IgD-negative memory B cell (primary cell): ENCODE data around the gene SHROOM3. TPM values are rescaled to one million over a fixed set of nuclear protein-coding genes. Genes with fewer than 3 reads are reported as not detected.

ENCODE experiments used
- H3K27ac Mint-ChIP-seq, 3 donors: one replicate each; pipeline ENCODE4 v1.8.0; 2020 to 2022; ENCODE audit warnings: mild to moderate bottlenecking in 3 of 3, mixed read lengths in 3 of 3, moderate library complexity in 1 of 3
- H3K27me3 Mint-ChIP-seq: one replicate; pipeline ENCODE4 v1.8.0; 2021; ENCODE audit warnings: mixed read lengths
- H3K36me3 Mint-ChIP-seq: one replicate; pipeline ENCODE4 v1.8.0; 2020; ENCODE audit warnings: mild to moderate bottlenecking, mixed read lengths
- H3K4me1 Mint-ChIP-seq, 3 donors: one replicate each; pipeline ENCODE4 v1.8.0; 2020 to 2022; ENCODE audit warnings: mixed read lengths in 3 of 3, mild to moderate bottlenecking in 1 of 3
- H3K4me3 Mint-ChIP-seq, 4 donors: one replicate each; pipeline ENCODE4 v1.8.0; 2020 to 2022; ENCODE audit warnings: mild to moderate bottlenecking in 4 of 4, mixed read lengths in 4 of 4, moderate library complexity in 3 of 4
- H3K9me3 Mint-ChIP-seq, 3 donors: one replicate each; pipeline ENCODE4 v1.8.0; 2020 to 2021; ENCODE audit warnings: mixed read lengths in 3 of 3, mild to moderate bottlenecking in 1 of 3
- polyA plus RNA-seq: library from polyadenylated mRNA; unstranded; fragments of 300-500 nt; fragmentation: Illumina TruSeq; gene quantifications from one replicate; pipeline ENCODE4 v1.2.3, GENCODE V29; 2021

The SHROOM3 gene
- polyA plus RNA-seq, 1 donor from 2014 or later, result not detected

DNA sequence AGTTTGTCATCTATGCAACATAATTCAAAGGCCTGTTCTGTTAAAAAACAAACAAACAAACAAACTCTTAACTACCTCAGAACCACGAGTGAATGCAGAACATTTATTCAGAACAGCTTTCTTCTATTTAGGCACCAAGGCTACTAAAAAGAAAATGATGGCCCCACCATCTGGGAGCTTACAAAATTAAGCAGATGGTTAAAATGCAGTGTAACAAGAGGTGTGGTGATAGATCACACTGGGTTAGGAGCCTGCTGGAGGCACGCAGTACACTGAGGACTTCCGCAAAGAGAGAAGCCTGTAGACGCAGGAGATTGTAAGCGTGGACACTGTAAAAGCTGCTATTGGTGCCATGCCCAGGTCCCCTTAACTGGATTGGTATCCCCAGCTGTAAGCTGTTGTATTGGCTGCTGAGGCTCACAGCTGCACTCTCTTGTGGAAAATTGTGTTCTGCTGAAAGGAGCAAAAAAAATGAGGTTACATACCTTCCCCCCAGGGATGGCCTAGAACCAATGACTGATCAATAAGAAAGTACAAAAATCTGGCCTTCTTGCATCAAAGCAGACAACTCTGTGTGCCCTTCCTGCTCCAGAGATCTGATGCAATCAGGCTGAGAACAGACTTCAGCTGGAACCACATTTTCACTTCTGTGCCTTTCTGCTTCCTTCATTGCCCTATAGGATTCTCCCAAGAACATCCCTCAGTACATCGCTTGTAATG lies 60.0 kb downstream of the SHROOM3 start:
- Mint-ChIP-seq H3K4me3 (no peak overlapping the region), H3K27ac (no peak overlapping the region), H3K4me1 (peaks cover 14 to 19% (median 15%) of the 10 kb centered on the region in 3 donors), H3K27me3 (peaks cover 2% of the 10 kb centered on the region), H3K9me3 (peaks cover 0 to 3% (median 2%) of the 10 kb centered on the region in 3 donors), H3K36me3 (no peaks in the 10 kb centered on the region)

DNA sequence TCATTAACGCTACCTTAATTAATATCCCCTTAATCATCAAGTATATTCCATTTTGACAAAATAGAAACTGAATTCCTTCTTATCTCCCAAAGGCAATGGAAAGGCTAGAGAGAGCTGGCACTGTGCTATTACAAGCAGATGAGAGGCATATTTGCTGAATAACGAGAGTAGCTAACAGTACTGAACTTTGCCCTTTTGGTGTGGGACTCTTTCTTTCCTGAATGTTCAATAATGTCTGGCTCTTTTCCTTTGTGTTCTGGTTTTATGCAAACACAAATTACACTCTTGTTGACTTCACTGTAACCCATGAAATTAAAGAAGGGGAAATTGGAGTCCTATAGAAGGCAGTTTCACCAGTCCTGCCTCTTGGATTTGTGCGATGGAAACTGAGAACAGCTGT lies 63.5 kb downstream of the SHROOM3 start:
- Mint-ChIP-seq H3K27ac (no peak overlapping the region), H3K36me3 (no peaks in the 10 kb centered on the region), H3K9me3 (no peaks in the 10 kb centered on the region), H3K4me3 (no peak overlapping the region), H3K4me1 (peaks cover 14 to 19% (median 15%) of the 10 kb centered on the region in 3 donors), H3K27me3 (no peaks in the 10 kb centered on the region)

DNA sequence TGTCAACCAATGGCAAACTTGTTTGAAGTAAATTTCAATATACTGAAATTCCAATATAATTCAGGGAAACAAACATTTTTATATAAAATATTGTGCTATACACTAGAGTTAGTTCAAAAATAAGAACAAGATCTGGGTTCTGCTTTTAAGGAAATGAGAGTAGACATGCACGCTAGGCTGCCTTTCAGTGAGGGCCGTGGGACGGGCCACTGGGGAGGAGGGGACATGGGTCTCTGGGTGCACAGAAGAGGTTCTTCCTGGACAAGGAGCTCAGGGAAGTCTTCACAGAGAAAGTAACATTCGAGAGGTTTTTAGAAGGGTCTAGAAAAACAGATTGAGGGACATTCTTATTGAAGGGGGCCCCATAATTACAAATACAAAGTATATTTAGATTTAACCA lies 64.4 kb downstream of the SHROOM3 start:
- Mint-ChIP-seq H3K36me3 (no peaks in the 10 kb centered on the region), H3K4me1 (peaks cover 14 to 19% (median 15%) of the 10 kb centered on the region in 3 donors), H3K27ac (peak overlapping the region in 1 of 3 donors; percentile 47), H3K27me3 (peaks cover 1% of the 10 kb centered on the region), H3K4me3 (peak overlapping the region in 2 of 4 donors; percentile 78 to 87), H3K9me3 (no peaks in the 10 kb centered on the region)

DNA sequence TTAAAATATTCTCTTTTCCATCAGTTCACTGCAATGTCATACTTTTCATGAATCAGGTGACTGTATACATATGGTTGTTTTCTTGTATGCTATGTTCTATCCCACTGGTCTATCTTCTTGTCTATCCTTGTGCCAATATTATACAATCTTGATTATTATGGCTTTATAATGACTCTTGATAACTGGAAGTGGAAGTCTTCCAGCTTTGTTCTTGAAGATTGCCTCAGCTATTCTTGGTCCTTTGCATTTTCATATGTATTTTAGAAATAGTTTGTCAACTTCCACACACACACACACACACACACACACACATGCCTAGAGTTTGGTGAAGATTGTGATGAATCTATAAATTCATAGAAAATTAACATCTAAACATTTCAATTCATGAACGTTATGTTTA lies 67.9 kb downstream of the SHROOM3 start:
- Mint-ChIP-seq H3K27ac (no peak overlapping the region), H3K4me3 (no peak overlapping the region), H3K9me3 (no peaks in the 10 kb centered on the region), H3K4me1 (peaks cover 14 to 19% (median 15%) of the 10 kb centered on the region in 3 donors), H3K27me3 (peaks cover 1% of the 10 kb centered on the region), H3K36me3 (no peaks in the 10 kb centered on the region)

DNA sequence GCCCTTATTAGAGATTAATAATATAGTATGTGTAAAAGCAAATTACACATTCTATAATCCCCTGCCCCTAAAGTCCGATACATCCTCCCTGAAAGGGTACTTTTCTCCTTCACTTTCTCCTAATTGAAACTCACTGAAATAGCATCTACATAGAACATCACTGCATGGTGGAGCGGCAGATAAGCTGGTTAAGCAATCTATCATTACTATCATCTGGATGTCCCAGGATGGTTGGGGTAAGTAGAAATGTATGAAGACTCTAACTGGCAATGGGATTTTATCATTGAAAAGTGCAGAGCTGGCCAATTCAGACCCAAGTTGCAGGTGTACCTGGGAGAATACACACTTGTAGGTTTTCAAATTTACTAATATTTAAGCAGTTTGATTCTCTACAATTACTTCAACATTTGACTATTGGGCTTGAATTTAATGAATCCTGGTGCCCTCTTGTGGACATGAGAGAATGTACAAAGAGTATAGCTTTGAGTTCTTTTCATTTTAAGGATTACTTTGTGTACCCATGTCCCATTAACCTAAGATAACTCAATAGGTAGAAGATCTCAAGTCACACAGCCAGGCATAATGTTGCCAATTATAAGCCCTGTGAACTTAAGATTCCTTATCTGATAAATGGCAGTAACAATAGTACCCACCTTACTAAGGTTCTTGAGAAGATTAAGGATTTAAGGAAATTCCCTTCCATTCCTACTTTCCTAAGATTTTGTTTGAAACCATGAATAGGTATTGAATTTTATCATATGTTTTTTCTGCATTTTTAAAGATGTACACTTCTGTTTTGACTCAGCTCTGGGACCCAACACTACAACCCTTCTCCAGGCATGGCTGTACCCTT lies 69.8 kb downstream of the SHROOM3 start:
- Mint-ChIP-seq H3K9me3 (no peaks in the 10 kb centered on the region), H3K36me3 (no peaks in the 10 kb centered on the region), H3K4me3 (no peak overlapping the region), H3K27me3 (peaks cover 1% of the 10 kb centered on the region), H3K4me1 (peaks cover 0 to under 1% (median 0%) of the 10 kb centered on the region in 3 donors), H3K27ac (no peak overlapping the region)

DNA sequence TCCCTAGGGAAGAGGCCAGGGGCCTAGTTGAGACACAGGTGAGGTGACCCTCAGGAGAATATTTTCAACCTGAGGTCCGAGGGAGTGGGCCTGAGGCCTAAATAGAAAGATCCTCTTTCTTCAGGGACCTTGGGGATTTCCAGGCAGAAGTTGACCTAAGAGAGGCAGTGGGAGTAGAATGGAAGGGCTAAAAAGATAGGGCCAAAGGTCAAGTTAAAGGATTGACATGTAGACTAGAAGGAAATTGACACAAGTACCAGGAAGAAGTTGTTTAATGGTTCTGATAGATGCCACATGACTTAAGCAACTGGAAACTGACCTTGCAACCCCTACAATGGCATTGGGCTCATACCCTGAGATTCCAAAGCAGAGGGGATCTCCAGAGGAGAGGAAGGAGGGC lies 76.9 kb downstream of the SHROOM3 start:
- no peaks in the 10 kb centered on the region for H3K4me1 Mint-ChIP-seq
- no peak overlapping the region for H3K4me3 Mint-ChIP-seq
- H3K27ac Mint-ChIP-seq, result no peak overlapping the region
- peaks cover 3% of the 10 kb centered on the region for H3K36me3 Mint-ChIP-seq
- peaks cover 1% of the 10 kb centered on the region for H3K27me3 Mint-ChIP-seq
- peaks cover 1 to 7% (median 6%) of the 10 kb centered on the region in 3 donors for H3K9me3 Mint-ChIP-seq

DNA sequence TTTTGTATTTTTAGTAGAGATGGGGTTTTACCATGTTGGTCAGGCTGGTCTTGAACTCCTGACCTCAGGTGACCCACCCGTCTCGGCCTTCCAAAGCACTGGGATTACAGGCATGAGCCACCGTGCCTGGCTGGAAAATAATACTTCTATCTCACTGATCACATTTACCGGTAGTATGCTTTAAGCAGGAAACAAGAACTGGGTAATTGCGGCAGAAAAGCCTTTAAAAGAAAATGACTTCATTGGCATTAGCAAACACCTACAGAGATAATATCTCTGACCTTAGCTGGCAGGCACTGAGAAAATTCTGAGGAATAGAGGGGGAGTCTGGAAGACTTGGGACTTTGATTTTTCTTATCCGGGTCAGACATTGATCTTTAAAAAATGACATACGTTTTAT lies 78.5 kb downstream of the SHROOM3 start:
- peaks cover 1 to 7% (median 6%) of the 10 kb centered on the region in 3 donors for H3K9me3 Mint-ChIP-seq
- no peak overlapping the region for H3K27ac Mint-ChIP-seq
- H3K4me3 Mint-ChIP-seq, result no peak overlapping the region
- H3K4me1 Mint-ChIP-seq, result no peaks in the 10 kb centered on the region
- peaks cover 1% of the 10 kb centered on the region for H3K27me3 Mint-ChIP-seq
- H3K36me3 Mint-ChIP-seq, result peaks cover 3% of the 10 kb centered on the region

DNA sequence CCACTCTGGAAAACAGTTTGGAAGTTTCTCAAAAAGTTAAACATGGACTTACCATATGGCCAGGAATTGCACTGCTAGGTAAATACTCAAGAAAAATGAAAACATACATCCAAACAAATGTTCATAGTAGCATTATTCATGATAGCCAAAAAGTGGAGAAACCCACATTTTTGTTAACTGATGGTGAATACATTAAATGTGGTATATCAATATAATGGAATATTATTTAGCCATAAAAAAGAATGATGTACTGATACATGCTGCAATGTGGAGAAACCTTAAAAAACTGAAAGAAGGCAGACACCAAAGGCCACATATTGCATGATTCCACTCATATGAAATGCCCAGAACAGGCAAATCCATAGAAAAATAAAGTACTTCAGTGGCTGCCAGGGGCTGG lies 79.1 kb downstream of the SHROOM3 start:
- peaks cover 1% of the 10 kb centered on the region for H3K27me3 Mint-ChIP-seq
- H3K9me3 Mint-ChIP-seq, result peaks cover 1 to 7% (median 6%) of the 10 kb centered on the region in 3 donors

DNA sequence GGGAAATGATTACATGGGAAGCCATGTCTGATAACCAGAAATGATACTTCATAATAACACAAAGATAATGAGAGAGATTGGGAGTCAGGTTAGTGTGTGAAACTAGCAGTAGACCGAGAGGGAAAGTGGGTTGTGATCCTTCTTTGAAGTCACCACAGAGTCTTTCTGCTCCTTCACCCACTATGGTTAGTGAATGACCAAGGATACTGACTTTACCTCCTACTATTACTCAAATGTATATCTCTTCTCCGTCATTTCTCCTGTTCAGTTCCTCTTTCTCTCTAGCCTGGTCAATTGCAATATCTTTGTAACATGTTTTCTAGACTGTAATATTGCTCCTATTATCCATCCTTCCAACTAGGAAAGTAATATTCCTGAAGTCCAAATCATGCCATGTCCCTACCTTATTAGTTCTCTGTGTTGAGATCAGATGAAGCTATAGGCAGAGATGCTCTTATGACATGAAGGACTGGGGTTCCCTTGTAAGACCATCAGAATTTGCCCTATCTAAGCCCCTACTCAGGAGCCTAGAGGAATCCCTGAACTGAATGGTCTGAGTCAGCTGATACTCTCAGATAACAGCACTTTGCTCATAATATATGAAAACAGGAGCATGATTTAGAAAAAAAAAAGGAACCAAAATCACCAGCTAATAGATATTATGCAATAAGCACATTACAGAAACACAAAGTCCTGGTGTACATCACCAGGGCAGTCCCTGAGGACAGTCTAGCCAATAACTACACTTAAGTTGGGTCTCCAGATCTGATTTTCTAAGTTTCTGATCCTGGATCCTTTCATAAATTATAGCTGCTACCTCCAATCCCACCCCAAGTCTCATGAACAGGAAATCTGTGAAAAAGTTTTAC lies 81.2 kb downstream of the SHROOM3 start:
- H3K4me3 Mint-ChIP-seq, result no peak overlapping the region
- H3K4me1 Mint-ChIP-seq, result no peaks in the 10 kb centered on the region
- peaks cover 1% of the 10 kb centered on the region for H3K27me3 Mint-ChIP-seq

More for the DNA sequence above, 79.1 kb downstream of the SHROOM3 start:
- H3K4me3 Mint-ChIP-seq, result no peak overlapping the region
- no peak overlapping the region for H3K27ac Mint-ChIP-seq
- H3K4me1 Mint-ChIP-seq, result no peaks in the 10 kb centered on the region
- H3K36me3 Mint-ChIP-seq, result peaks cover 3% of the 10 kb centered on the region

DNA sequence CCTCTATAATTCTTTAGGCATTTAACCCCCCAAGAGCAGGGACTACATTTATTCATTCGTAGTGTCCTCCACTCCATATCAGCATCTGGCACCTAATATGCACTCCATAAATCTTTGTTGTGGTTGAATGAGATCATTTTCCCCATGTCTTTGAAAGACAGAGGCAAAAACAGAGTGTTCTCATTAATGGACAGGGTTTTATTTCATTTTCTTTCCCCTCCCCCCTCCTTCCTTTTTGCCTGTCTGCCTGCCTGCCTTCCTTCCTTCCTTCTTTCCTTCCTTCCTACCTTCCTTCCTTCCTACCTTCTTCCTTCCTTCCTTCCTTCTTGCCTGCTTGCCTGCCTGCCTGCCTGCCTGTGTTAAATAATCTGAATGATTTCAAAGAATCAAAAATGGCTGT lies 83.2 kb downstream of the SHROOM3 start:
- H3K9me3 Mint-ChIP-seq, result peaks cover 1 to 6% (median 5%) of the 10 kb centered on the region in 3 donors
- H3K36me3 Mint-ChIP-seq, result peaks cover 3% of the 10 kb centered on the region
- no peaks in the 10 kb centered on the region for H3K27me3 Mint-ChIP-seq
- no peak overlapping the region for H3K4me3 Mint-ChIP-seq
- H3K27ac Mint-ChIP-seq, result no peak overlapping the region
- no peaks in the 10 kb centered on the region for H3K4me1 Mint-ChIP-seq

More for the DNA sequence above, 81.2 kb downstream of the SHROOM3 start:
- Mint-ChIP-seq H3K27ac (no peak overlapping the region), H3K9me3 (peaks cover 1 to 7% (median 6%) of the 10 kb centered on the region in 3 donors), H3K36me3 (peaks cover 3% of the 10 kb centered on the region)

DNA sequence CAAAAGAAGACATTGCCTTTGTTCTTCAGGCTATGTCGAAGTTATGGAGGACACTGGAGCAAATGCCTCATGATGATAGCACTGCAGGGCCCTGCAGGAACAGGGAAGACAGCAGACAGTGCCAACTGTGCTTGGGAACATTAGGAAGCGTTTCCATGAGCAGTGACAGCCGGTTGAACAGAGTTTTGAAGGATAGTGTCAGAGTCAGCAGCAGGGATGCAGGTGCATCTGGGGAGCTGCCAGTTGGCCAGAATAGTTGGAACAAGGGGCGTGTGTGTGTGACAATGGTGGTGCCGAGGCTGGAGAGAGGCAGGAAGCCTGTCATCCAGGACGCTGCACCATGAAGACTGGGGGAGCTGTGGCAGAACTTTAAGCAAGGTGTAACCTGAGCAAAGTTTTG lies 88.6 kb downstream of the SHROOM3 start:
- H3K27ac Mint-ChIP-seq, result no peak overlapping the region
- H3K36me3 Mint-ChIP-seq, result no peaks in the 10 kb centered on the region
- H3K27me3 Mint-ChIP-seq, result peaks cover 1% of the 10 kb centered on the region
- no peaks in the 10 kb centered on the region for H3K4me1 Mint-ChIP-seq
- H3K9me3 Mint-ChIP-seq, result no peaks in the 10 kb centered on the region
- H3K4me3 Mint-ChIP-seq, result no peak overlapping the region

DNA sequence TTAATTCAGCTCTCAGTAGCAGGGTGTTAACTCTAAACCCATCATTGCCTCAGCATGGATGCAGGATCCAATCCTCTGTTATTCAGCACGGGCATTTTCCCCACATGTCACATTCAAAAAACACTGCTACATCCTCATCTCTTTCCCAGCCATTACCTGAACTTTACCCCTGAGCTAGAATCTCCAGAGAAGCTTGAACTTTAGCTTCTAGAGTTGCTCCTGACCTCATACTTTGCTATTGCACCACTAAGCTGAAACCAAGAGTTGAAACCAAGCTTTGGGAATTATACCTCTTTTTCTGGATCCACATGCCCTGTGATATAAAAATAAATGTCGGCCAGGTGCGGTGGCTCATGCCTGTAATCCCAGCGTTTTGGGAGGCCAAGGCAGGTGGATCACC lies 90.7 kb downstream of the SHROOM3 start:
- H3K9me3 Mint-ChIP-seq, result no peaks in the 10 kb centered on the region
- H3K4me3 Mint-ChIP-seq, result no peak overlapping the region
- no peaks in the 10 kb centered on the region for H3K4me1 Mint-ChIP-seq
- peaks cover 1% of the 10 kb centered on the region for H3K27me3 Mint-ChIP-seq
- H3K36me3 Mint-ChIP-seq, result no peaks in the 10 kb centered on the region
- H3K27ac Mint-ChIP-seq, result no peak overlapping the region

DNA sequence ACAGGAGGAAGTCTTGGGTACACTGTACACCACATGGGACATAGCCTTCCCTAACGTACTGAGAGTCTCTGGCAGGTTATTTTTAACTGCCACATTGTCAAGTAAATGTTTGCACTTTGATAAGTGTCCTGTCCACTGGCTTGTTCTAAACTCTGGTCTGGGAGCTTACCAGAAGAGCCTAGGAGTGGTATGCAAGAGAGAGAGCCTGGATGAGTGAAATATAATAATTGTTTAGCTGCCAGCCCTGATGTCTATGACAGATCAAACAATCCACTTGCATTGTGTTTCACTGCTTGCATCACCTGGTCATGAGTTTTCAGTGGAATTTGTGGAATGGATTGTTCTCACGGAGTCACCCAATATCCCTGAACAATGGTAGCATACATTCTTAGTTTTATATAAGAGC lies 91.6 kb downstream of the SHROOM3 start:
- H3K27ac Mint-ChIP-seq, result no peak overlapping the region
- no peaks in the 10 kb centered on the region for H3K9me3 Mint-ChIP-seq
- peaks cover 1% of the 10 kb centered on the region for H3K27me3 Mint-ChIP-seq
- no peaks in the 10 kb centered on the region for H3K4me1 Mint-ChIP-seq
- H3K36me3 Mint-ChIP-seq, result no peaks in the 10 kb centered on the region
- H3K4me3 Mint-ChIP-seq, result no peak overlapping the region

DNA sequence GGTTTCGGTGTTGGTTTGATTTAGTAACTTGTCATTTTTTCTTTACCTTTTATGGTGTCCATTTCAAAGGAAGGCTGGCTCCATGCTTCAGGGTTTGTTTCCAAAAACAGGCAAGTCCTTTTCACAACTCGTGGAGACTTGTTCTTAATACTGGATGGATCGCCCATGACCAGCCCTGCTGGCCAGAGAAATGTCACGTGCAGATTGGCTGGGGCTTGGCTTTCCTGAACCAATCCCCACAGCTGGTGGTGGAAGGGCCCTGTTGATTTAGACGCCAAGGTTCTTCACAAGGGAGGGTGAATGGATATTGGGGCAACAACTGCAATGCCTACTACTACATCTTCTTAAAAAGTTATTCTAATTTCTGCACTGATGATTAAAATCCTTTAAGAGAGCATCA lies 92.6 kb downstream of the SHROOM3 start:
- Mint-ChIP-seq H3K4me1 (no peaks in the 10 kb centered on the region), H3K36me3 (no peaks in the 10 kb centered on the region), H3K4me3 (no peak overlapping the region), H3K27me3 (peaks cover 1% of the 10 kb centered on the region), H3K27ac (no peak overlapping the region), H3K9me3 (no peaks in the 10 kb centered on the region)

DNA sequence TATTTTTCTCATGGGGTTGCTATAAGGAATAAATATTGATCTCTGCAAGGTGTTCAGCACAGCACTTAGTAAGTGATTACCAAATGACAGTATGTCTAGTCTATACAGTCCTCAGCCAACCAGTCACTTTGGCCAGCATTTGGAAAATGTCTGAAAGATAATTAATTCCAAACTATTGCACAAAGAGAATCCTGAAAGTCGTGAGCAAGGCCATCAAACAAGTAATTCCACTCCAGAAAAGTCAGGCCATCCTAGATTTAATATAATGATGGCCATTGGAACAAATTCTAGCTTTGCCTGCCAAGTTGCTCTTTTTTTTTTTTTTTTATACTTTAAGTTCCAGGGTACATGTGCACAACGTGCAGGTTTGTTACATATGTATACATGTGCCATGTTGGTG lies 96.6 kb downstream of the SHROOM3 start:
- Mint-ChIP-seq H3K4me1 (no peaks in the 10 kb centered on the region), H3K4me3 (no peak overlapping the region), H3K9me3 (no peaks in the 10 kb centered on the region), H3K27ac (no peak overlapping the region), H3K36me3 (no peaks in the 10 kb centered on the region), H3K27me3 (peaks cover 3% of the 10 kb centered on the region)
